ENCODE measurements around the gene E2F4.
A peak's percentile ranks its signal among the peaks of the same experiment; 100 is the strongest.

Gene E2F4

GRCh38 chr16:67183627-67184452, 8.1 kb upstream of the E2F4 start, which contains the start of gene MATCAP1:
TSS of gene MATCAP1 (minus strand) at chr16:67183963. CDS start at chr16:67180610, 3,353 bp downstream.
- TF ChIP-seq CTCF (IDR thresholded peaks at IDR 0.05; ENCODE audit: low read depth, low read length, missing control alignments), result no peak

GRCh38 chr16:67184453-67184994, 7.4 kb upstream of the E2F4 start:
- no peak for TF ChIP-seq CTCF (IDR thresholded peaks at IDR 0.05; ENCODE audit: low read depth, low read length, missing control alignments)
- DNase-seq (ENCODE audit: extremely low read depth, low read depth), result no peak
- H3K4me3 ChIP-seq (replicated peaks; ENCODE audit: low read depth, low read length), result peak overlapping the region; percentile 45

More at GRCh38 chr16:67183627-67184452, 8.1 kb upstream of the E2F4 start, which contains the start of gene MATCAP1:
- H3K4me3 ChIP-seq (replicated peaks; ENCODE audit: low read depth, low read length), result peak within 1 kb of the TSS; percentile 45
- DNase-seq (ENCODE audit: extremely low read depth, low read depth), result peak; percentile 96

GRCh38 chr16:67184995-67185650, 6.8 kb upstream of the E2F4 start:
- no peak overlapping the region for H3K4me3 ChIP-seq (replicated peaks; ENCODE audit: low read depth, low read length)
- peak; percentile 76 for TF ChIP-seq CTCF (IDR thresholded peaks at IDR 0.05; ENCODE audit: low read depth, low read length, missing control alignments)
- peak; percentile 71 for DNase-seq (ENCODE audit: extremely low read depth, low read depth)

GRCh38 chr16:67185651-67186134, 6.3 kb upstream of the E2F4 start:
- no peak overlapping the region for H3K4me3 ChIP-seq (replicated peaks; ENCODE audit: low read depth, low read length)
- no peak for DNase-seq (ENCODE audit: extremely low read depth, low read depth)
- no peak for TF ChIP-seq CTCF (IDR thresholded peaks at IDR 0.05; ENCODE audit: low read depth, low read length, missing control alignments)

GRCh38 chr16:67186550-67186950, 5.4 kb upstream of the E2F4 start:
- no peak for TF ChIP-seq CTCF (IDR thresholded peaks at IDR 0.05; ENCODE audit: low read depth, low read length, missing control alignments)
- no peak for DNase-seq (ENCODE audit: extremely low read depth, low read depth)

GRCh38 chr16:67187175-67187890, 4.6 kb upstream of the E2F4 start:
- no peak for TF ChIP-seq CTCF (IDR thresholded peaks at IDR 0.05; ENCODE audit: low read depth, low read length, missing control alignments)
- H3K4me3 ChIP-seq (replicated peaks; ENCODE audit: low read depth, low read length), result no peak overlapping the region

More at GRCh38 chr16:67186550-67186950, 5.4 kb upstream of the E2F4 start:
- H3K4me3 ChIP-seq (replicated peaks; ENCODE audit: low read depth, low read length), result no peak overlapping the region

More at GRCh38 chr16:67187175-67187890, 4.6 kb upstream of the E2F4 start:
- no peak for DNase-seq (ENCODE audit: extremely low read depth, low read depth)
